ENCODE results near the gene ATG13.

Gene ATG13

DNA sequence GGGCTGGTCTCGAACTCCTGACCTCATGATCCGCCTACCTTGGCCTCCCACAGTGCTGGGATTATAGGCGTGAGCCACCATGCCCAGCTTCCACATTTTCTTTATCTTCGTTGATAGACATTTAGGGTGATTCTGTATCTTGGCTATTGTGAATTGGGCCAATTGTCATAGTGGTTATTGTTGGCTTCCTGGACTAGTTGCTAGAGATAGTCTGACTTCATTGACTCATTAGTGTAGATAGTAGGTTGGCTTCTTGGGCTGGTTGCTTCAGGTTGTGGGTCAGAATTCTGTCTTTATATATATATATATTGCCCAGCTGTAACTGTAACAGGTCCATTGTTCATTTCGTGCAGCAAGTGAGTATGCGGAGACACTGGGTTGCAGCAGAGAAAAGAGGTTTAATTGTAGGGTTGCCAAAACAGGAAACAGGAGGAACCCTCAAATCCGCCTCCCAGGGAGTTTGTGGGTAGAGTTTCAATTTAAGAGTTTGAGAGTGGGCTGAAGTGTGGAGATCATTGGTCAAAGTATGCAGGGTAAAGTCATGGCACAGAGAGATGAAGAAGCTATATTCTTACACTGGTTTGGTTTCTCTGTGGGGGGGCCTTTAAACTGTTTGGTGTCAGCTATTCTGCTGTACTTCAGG, 22.0 kb downstream of the ATG13 start:
- Histone ChIP-seq H3K9ac (ENCODE audit: low read length) (no peak overlapping the region), H3K4me3 (ENCODE audit: low read length) (no peak overlapping the region), H3K27ac (ENCODE audit: low read length) (no peak overlapping the region), H3K79me2 (ENCODE audit: low read length) (no peaks in the 10 kb centered on the region), H3K9me3 (ENCODE audit: insufficient read depth, low read length) (no peaks in the 10 kb centered on the region), H3K27me3 (ENCODE audit: low read depth, low read length) (no peaks in the 10 kb centered on the region), H4K20me1 (ENCODE audit: insufficient read depth, low read length) (no peaks in the 10 kb centered on the region), H3K36me3 (replicated peaks; ENCODE audit: low read depth, low read length) (peaks cover 3% of the 10 kb centered on the region), H3K4me1 (ENCODE audit: low read length) (no peaks in the 10 kb centered on the region), H3K4me2 (ENCODE audit: low read length) (no peak overlapping the region), H2AFZ (ENCODE audit: low read depth, low read length) (no peak overlapping the region)
- TF ChIP-seq, protein P1, sequence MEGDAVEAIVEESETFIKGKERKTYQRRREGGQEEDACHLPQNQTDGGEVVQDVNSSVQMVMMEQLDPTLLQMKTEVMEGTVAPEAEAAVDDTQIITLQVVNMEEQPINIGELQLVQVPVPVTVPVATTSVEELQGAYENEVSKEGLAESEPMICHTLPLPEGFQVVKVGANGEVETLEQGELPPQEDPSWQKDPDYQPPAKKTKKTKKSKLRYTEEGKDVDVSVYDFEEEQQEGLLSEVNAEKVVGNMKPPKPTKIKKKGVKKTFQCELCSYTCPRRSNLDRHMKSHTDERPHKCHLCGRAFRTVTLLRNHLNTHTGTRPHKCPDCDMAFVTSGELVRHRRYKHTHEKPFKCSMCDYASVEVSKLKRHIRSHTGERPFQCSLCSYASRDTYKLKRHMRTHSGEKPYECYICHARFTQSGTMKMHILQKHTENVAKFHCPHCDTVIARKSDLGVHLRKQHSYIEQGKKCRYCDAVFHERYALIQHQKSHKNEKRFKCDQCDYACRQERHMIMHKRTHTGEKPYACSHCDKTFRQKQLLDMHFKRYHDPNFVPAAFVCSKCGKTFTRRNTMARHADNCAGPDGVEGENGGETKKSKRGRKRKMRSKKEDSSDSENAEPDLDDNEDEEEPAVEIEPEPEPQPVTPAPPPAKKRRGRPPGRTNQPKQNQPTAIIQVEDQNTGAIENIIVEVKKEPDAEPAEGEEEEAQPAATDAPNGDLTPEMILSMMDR (IDR thresholded peaks at IDR 0.05; ENCODE audit: low read depth, low read length) = no peak
- no peak for TF ChIP-seq EZH2phosphoT487 (IDR thresholded peaks at IDR 0.05; ENCODE audit: low read depth)

DNA sequence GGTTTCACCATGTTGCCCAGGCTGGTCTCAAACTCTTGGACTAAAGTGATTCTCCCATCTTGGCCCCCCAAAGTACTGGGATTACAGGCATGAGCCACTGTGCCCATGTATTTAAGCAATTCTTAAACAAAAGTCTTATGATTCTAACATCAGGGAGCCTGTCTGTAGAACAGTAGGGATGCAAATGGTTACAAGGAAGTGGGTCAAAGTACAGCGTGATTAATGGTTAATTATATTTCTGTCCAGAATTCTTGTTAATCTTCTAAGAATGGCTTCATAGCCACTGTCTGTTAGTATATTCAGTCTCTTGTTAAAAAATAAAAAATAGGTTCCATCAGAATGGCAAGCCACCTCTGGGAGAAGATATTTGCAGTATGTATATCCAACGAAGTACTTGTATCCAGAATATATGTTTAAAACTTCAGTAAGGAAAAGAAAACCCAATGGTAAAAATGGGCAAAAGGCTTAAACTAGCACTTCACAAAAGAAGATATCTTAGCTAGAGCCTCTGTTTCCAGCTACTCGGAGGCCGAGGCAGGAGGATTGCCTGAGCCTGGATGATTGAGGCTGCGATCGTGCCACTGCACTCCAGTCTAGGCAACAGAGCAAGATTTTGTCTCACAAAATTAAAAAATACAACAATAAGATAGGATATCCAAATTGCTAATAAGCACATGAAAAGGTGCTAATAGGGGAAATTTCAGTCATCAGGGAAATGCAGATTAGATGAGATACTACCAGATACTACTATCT, 22.9 kb downstream of the ATG13 start:
- no peaks in the 10 kb centered on the region for H3K27me3 ChIP-seq (ENCODE audit: low read depth, low read length)
- TF ChIP-seq, protein P1 (IDR thresholded peaks at IDR 0.05; ENCODE audit: low read depth, low read length) = no peak
- no peak for TF ChIP-seq EZH2phosphoT487 (IDR thresholded peaks at IDR 0.05; ENCODE audit: low read depth)
- H3K27ac ChIP-seq (ENCODE audit: low read length) = no peak overlapping the region
- no peaks in the 10 kb centered on the region for H3K4me1 ChIP-seq (ENCODE audit: low read length)
- H3K36me3 ChIP-seq (replicated peaks; ENCODE audit: low read depth, low read length) = peaks cover 3% of the 10 kb centered on the region
- H3K79me2 ChIP-seq (ENCODE audit: low read length) = no peaks in the 10 kb centered on the region
- H3K4me3 ChIP-seq (ENCODE audit: low read length) = no peak overlapping the region
- no peak overlapping the region for H2AFZ ChIP-seq (ENCODE audit: low read depth, low read length)
- H3K9ac ChIP-seq (ENCODE audit: low read length) = no peak overlapping the region
- no peaks in the 10 kb centered on the region for H3K9me3 ChIP-seq (ENCODE audit: insufficient read depth, low read length)
- no peak overlapping the region for H3K4me2 ChIP-seq (ENCODE audit: low read length)
- no peaks in the 10 kb centered on the region for H4K20me1 ChIP-seq (ENCODE audit: insufficient read depth, low read length)

DNA sequence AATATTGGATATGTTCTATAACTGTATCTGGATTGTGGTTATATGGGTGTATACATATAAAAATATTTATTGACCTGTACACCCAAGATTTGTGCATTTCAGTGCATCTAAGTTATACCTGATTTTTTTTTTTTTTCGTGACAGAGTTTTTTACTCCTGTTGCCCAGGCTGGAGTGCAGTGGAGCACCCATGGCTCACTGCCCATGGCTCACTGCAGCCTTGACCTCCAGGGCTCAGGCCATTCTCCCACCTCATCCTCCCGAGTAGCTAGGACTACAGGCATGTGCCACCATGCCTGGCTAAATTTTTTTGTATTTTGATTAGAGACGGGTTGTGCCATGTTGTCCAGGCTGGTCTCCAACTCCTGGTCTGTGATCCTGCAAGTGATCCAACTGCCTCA, 24.3 kb downstream of the ATG13 start:
- H3K4me3 ChIP-seq (ENCODE audit: low read length) = no peak overlapping the region
- no peaks in the 10 kb centered on the region for H3K4me1 ChIP-seq (ENCODE audit: low read length)
- no peaks in the 10 kb centered on the region for H3K27me3 ChIP-seq (ENCODE audit: low read depth, low read length)
- H4K20me1 ChIP-seq (ENCODE audit: insufficient read depth, low read length) = no peaks in the 10 kb centered on the region
- H3K9ac ChIP-seq (ENCODE audit: low read length) = no peak overlapping the region
- no peaks in the 10 kb centered on the region for H3K9me3 ChIP-seq (ENCODE audit: insufficient read depth, low read length)
- no peak overlapping the region for H3K4me2 ChIP-seq (ENCODE audit: low read length)
- H3K27ac ChIP-seq (ENCODE audit: low read length) = no peak overlapping the region
- TF ChIP-seq, protein P1 (IDR thresholded peaks at IDR 0.05; ENCODE audit: low read depth, low read length) = no peak
- TF ChIP-seq EZH2phosphoT487 (IDR thresholded peaks at IDR 0.05; ENCODE audit: low read depth) = no peak
- H3K36me3 ChIP-seq (replicated peaks; ENCODE audit: low read depth, low read length) = peaks cover 2% of the 10 kb centered on the region
- no peak overlapping the region for H2AFZ ChIP-seq (ENCODE audit: low read depth, low read length)
- H3K79me2 ChIP-seq (ENCODE audit: low read length) = no peaks in the 10 kb centered on the region

DNA sequence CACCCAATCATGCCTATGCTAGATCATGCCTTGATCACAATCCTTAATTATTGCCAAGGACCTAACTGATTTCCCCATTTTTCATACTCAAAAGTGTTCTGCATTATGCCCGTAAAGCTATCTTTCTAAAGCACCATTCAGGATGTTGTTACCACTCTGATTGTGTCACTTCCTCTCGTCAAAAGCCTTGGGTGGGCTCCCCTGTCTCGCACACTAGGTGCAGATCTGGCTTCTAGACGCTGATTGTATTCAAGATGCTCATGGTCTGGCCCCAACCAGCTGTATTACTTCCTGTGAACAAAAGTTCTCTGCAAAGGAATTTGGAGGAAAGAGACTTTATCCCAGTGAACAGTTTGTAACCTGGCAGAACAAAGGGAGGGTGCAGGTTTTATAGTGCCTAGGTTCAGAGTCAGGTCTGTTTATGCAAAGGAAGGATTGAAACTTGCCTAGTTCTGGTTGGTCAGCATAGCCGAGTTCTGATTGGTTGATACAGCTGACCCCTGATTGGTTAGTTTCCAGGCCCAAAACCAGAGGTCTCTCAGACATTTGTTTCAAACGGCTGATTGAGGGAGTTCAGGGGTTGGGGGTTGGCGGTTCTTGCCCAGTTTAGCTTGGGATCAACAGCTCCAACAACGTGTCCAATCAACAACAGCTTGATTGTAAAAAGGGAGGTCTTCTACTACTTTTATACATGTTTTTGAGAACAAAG, 25.4 kb downstream of the ATG13 start:
- H4K20me1 ChIP-seq (ENCODE audit: insufficient read depth, low read length) = no peaks in the 10 kb centered on the region
- no peaks in the 10 kb centered on the region for H3K27me3 ChIP-seq (ENCODE audit: low read depth, low read length)
- TF ChIP-seq, protein P1 (IDR thresholded peaks at IDR 0.05; ENCODE audit: low read depth, low read length) = no peak
- TF ChIP-seq EZH2phosphoT487 (IDR thresholded peaks at IDR 0.05; ENCODE audit: low read depth) = no peak
- H3K79me2 ChIP-seq (ENCODE audit: low read length) = no peaks in the 10 kb centered on the region
- no peak overlapping the region for H3K27ac ChIP-seq (ENCODE audit: low read length)
- no peak overlapping the region for H3K9ac ChIP-seq (ENCODE audit: low read length)
- no peaks in the 10 kb centered on the region for H3K9me3 ChIP-seq (ENCODE audit: insufficient read depth, low read length)
- H3K4me3 ChIP-seq (ENCODE audit: low read length) = no peak overlapping the region
- H2AFZ ChIP-seq (ENCODE audit: low read depth, low read length) = no peak overlapping the region
- no peaks in the 10 kb centered on the region for H3K4me1 ChIP-seq (ENCODE audit: low read length)
- peaks cover 4% of the 10 kb centered on the region for H3K36me3 ChIP-seq (replicated peaks; ENCODE audit: low read depth, low read length)
- H3K4me2 ChIP-seq (ENCODE audit: low read length) = no peak overlapping the region

All from OCI-LY3 (cell line).